Endothelial cell (in vitro differentiated cells): Measurements from ENCODE around the gene DZIP1. TPM values are rescaled to one million over a fixed set of nuclear protein-coding genes. Genes with fewer than 3 reads are reported as not detected.

Source experiments
- DNase-seq: peaks from one replicate; pipeline ENCODE4 v3.0.0; 2021; ENCODE audit warnings: low spot score
- H3K27ac Mint-ChIP-seq: one replicate; pipeline ENCODE4 v1.8.0; 2021; ENCODE audit warnings: mixed read lengths, inconsistent platforms; ENCODE audit not compliant: unreplicated experiment
- H3K27me3 Mint-ChIP-seq: one replicate; pipeline ENCODE4 v1.8.0; 2021; ENCODE audit warnings: mild to moderate bottlenecking, moderate library complexity, mixed read lengths, inconsistent platforms; ENCODE audit not compliant: unreplicated experiment
- H3K36me3 Mint-ChIP-seq: one replicate; pipeline ENCODE4 v1.8.0; 2021; ENCODE audit warnings: mild to moderate bottlenecking, low read depth, mixed read lengths, inconsistent platforms; ENCODE audit not compliant: unreplicated experiment
- H3K4me1 Mint-ChIP-seq: one replicate; pipeline ENCODE4 v1.8.0; 2021; ENCODE audit warnings: mild to moderate bottlenecking, mixed read lengths, inconsistent platforms; ENCODE audit not compliant: unreplicated experiment
- H3K4me3 Mint-ChIP-seq: one replicate; pipeline ENCODE4 v1.8.0; 2021; ENCODE audit warnings: mild to moderate bottlenecking, mixed read lengths, inconsistent platforms; ENCODE audit not compliant: unreplicated experiment
- H3K9me3 Mint-ChIP-seq: one replicate; pipeline ENCODE4 v1.8.0; 2021; ENCODE audit warnings: mixed read lengths, inconsistent platforms; ENCODE audit not compliant: unreplicated experiment
- total RNA-seq: library from RNA; stranded (reverse); fragmentation: NEBNext Ultra II Directional; extraction: Animal tissue kit (Norgen Biotek cat#: 25700); gene quantifications from one replicate; pipeline ENCODE4 v1.2.1, GENCODE V29; 2021; ENCODE audit not compliant: unreplicated experiment
- TF ChIP-seq, protein P1 (sequence below): fragments of 200-600 bp; sonication (generic); IDR thresholded peaks from one replicate; pipeline ENCODE4 v1.5.0; 2021; ENCODE audit warnings: antibody characterized with exemption; ENCODE audit not compliant: unreplicated experiment

Gene DZIP1
- total RNA-seq, 1 donor from 2014 or later: 39.7 TPM

DNA sequence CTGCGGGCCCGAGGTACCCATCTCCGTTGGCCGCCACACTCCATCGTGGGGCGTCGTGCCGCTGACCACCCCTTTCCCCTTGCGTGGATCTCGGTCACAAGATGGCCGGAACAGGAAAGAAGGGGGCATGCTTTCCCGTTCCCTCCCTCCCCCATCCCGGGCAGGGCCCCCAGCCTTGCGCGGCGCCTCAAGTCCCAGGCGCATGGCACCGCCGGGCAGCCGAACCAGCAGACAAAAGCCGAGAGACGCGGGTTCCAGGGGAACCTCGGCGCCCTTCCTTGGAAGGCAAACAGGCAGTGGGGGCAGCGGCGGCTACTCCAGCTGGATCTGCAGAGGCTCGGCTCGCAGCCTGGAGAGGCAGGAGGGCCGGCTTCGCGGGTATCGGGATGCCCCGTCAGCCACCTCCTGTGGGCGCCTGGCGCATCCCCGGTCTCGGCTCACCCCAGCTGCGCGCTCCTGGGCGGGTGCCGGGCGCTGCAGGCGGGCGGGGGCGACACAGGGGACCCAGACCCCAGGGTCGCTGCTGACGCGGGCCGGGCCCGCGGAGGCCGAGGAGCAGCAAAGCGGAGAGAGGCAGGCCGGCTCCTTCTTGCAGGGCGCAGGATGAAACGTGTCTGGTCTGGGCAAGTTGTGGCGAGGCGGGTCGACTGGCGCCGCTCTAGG is 439 bp downstream of the DZIP1 start:
- Mint-ChIP-seq H3K4me3 (peak overlapping the region; percentile 92), H3K36me3 (peaks cover 12% of the 10 kb centered on the region), H3K27ac (peak overlapping the region; percentile 64), H3K27me3 (peaks cover 12% of the 10 kb centered on the region), H3K9me3 (no peaks in the 10 kb centered on the region), H3K4me1 (peaks cover 21% of the 10 kb centered on the region)
- TF ChIP-seq, protein P1, sequence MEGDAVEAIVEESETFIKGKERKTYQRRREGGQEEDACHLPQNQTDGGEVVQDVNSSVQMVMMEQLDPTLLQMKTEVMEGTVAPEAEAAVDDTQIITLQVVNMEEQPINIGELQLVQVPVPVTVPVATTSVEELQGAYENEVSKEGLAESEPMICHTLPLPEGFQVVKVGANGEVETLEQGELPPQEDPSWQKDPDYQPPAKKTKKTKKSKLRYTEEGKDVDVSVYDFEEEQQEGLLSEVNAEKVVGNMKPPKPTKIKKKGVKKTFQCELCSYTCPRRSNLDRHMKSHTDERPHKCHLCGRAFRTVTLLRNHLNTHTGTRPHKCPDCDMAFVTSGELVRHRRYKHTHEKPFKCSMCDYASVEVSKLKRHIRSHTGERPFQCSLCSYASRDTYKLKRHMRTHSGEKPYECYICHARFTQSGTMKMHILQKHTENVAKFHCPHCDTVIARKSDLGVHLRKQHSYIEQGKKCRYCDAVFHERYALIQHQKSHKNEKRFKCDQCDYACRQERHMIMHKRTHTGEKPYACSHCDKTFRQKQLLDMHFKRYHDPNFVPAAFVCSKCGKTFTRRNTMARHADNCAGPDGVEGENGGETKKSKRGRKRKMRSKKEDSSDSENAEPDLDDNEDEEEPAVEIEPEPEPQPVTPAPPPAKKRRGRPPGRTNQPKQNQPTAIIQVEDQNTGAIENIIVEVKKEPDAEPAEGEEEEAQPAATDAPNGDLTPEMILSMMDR: no peak
- peak; percentile 57 for DNase-seq

DNA sequence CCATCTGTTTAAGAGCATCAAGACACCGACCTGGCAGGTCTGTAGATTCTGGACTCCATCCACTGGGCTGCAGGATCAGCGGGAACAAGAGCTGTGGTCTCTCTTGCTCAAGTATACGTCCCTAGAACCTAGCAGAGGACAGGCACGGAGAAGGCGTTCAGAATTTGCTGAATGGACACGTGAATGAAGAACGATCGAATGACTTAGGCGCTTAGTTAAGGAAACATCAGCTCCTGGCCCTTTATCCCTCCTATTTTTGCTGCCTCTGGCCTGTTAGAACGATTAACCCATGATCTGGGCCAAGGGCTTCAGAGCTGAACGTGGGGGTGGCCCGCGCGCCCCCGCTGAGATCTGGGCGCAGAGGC is 953 bp downstream of the DZIP1 start:
- peaks cover 21% of the 10 kb centered on the region for H3K4me1 Mint-ChIP-seq
- DNase-seq: no peak
- peaks cover 12% of the 10 kb centered on the region for H3K27me3 Mint-ChIP-seq
- H3K36me3 Mint-ChIP-seq: peaks cover 17% of the 10 kb centered on the region
- peak overlapping the region; percentile 64 for H3K27ac Mint-ChIP-seq
- H3K4me3 Mint-ChIP-seq: peak overlapping the region; percentile 92
- H3K9me3 Mint-ChIP-seq: no peaks in the 10 kb centered on the region
- TF ChIP-seq, protein P1: no peak

DNA sequence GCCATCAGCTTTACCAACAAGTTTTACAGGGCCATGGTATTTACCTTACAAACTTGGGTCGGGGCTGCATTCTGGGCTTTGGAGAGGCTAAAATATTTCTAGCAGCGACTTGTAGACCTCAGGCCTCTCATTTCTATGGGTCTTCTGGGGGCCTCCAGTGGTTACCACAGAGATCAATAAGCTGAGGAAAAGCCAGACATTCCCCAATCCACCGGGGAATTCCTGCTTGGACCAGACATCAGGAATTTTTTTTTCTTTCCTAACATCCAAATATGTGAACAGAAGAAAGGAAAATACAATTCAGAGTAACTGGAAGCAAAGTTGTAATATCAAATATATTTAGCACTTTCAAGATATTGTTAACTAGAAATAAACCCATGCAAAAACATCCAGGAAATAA is 1.5 kb downstream of the DZIP1 start:
- Mint-ChIP-seq H3K4me1 (peaks cover 21% of the 10 kb centered on the region), H3K4me3 (peak overlapping the region; percentile 92), H3K36me3 (peaks cover 17% of the 10 kb centered on the region), H3K9me3 (no peaks in the 10 kb centered on the region), H3K27ac (no peak overlapping the region), H3K27me3 (peaks cover 12% of the 10 kb centered on the region)
- TF ChIP-seq, protein P1: no peak
- DNase-seq: no peak

DNA sequence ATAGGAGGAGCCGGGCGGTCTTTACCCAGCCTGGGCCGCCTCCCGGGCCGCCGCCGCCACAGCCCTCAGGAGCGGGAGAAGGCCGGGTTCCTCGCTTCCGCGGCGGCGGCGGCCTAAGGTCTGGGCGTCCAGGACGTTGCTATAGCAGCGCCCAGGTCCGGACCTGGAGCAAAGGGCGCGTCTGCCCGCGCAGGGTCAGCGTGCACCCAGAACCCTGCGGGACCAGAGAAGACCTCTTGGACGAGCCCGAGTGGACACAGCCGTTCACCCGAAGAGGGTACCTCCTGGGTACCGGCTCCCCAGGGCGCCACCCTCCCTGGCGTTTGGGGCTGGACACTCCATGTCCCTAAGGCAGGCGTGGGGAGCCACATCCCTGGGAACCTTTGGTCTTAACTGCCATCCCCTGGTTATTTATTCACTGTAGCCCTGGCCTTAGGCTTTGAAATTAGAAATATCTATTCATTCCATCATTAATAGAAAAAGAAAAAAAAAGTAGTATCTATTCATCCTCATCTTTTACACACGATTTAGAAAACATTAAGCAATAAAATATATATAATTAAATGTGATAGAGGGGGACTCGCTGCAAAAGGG is 2.4 kb downstream of the DZIP1 start:
- Mint-ChIP-seq H3K4me3 (no peak overlapping the region), H3K36me3 (peaks cover 17% of the 10 kb centered on the region), H3K27ac (no peak overlapping the region), H3K27me3 (peaks cover 12% of the 10 kb centered on the region), H3K4me1 (peaks cover 21% of the 10 kb centered on the region), H3K9me3 (no peaks in the 10 kb centered on the region)
- peak; percentile 73 for DNase-seq
- TF ChIP-seq, protein P1: no peak

DNA sequence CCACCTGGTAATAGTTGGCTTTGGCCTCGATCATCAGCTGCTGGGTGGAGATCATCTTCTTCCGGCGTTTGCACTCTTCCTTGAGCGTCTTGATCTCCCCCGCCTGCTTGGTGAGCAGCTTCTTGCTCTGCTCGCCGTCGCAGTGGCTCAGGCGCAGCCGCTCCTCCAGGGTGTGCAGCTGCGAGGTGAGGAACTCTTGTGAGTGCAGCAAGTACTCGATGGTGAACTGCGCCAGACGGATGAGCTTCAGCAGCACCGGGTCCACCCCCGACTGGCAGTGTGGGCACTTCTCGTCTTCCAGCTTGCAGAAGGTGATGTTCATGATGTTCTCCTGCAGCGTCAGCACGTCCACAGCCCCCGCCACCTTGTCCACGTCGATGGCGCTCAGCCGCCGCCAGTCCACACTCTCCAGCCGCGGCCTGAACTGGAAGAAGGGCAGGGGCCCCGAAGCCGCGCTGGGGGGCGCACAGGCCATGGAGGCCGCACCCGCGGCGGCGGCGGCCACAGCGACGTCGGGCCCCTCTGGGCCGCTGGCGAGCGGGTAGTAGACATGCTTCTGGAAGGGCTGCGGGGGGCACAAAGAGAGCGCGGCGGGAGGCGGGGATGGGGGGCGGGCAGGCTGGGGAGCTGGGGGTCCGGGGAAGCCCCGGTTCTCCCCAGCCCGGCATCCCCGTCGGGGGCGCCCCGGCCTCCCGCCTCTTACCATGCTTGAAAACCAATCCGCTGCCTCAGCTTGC is 3.0 kb downstream of the DZIP1 start:
- peak; percentile 13 for DNase-seq

More for the DNA sequence above, 3.0 kb downstream of the DZIP1 start:
- TF ChIP-seq, protein P1: no peak
- Mint-ChIP-seq H3K27me3 (peaks cover 12% of the 10 kb centered on the region), H3K9me3 (no peaks in the 10 kb centered on the region), H3K4me1 (peaks cover 21% of the 10 kb centered on the region), H3K4me3 (peak overlapping the region; percentile 40), H3K27ac (no peak overlapping the region), H3K36me3 (peaks cover 17% of the 10 kb centered on the region)
